MM.1S (cell line): ENCODE data around the gene GMPR.

Experiments
- EZH2 ChIP-seq: fragments of 300-600 bp; sonication (generic); optimal IDR thresholded peaks from 2 replicates; pipeline ENCODE3; 2017; ENCODE audit warnings: low read depth, mild to moderate bottlenecking, antibody characterized with exemption, low read length, mixed read lengths
- EZH2phosphoT487 ChIP-seq: fragments of 300-600 bp; sonication (generic); IDR thresholded peaks from 2 replicates; pipeline ENCODE4 v1.6.1; 2018; ENCODE audit warnings: antibody characterized with exemption, low read length
- TF ChIP-seq, protein P1 (sequence below): fragments of 300-600 bp; sonication (generic); IDR thresholded peaks from 2 replicates; pipeline ENCODE4 v1.5.1; 2016; ENCODE audit warnings: antibody characterized with exemption, low read length, mixed read lengths

DNA sequence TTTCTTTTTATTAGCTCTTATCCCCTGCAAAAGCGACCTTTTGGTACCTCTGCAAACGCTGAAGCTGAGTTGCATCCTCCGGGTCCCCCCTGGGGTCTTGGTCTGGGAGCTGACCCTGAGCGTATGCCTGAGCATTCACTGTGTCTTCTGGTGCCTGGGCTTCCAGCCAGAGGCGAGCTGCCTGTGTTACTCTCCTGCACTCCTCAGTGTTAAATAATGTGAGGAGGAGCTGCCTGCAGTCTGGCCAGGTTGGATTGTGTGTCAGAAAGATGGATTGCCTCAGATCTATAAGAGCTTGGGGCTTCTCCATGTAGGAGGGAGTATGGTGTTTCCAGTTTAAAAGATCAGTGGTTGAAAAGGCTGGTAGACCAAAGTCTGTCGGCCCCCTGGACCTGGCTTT is 8.7 kb upstream of the GMPR start:
- TF ChIP-seq EZH2 (no peak), EZH2phosphoT487 (no peak)
- TF ChIP-seq, protein P1, sequence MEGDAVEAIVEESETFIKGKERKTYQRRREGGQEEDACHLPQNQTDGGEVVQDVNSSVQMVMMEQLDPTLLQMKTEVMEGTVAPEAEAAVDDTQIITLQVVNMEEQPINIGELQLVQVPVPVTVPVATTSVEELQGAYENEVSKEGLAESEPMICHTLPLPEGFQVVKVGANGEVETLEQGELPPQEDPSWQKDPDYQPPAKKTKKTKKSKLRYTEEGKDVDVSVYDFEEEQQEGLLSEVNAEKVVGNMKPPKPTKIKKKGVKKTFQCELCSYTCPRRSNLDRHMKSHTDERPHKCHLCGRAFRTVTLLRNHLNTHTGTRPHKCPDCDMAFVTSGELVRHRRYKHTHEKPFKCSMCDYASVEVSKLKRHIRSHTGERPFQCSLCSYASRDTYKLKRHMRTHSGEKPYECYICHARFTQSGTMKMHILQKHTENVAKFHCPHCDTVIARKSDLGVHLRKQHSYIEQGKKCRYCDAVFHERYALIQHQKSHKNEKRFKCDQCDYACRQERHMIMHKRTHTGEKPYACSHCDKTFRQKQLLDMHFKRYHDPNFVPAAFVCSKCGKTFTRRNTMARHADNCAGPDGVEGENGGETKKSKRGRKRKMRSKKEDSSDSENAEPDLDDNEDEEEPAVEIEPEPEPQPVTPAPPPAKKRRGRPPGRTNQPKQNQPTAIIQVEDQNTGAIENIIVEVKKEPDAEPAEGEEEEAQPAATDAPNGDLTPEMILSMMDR = no peak
